ENCODE measurements around the gene METTL2B. TPM values are rescaled to one million over a fixed set of nuclear protein-coding genes. Genes with fewer than 3 reads are reported as not detected.
A peak's percentile ranks its signal among the peaks of the same experiment; 100 is the strongest.
"Not testable (repeated sequence)": the region's sequence is repeated elsewhere in the genome, so short reads cannot be mapped to it uniquely, and the experiment has no call there.

Gene METTL2B, protein sequence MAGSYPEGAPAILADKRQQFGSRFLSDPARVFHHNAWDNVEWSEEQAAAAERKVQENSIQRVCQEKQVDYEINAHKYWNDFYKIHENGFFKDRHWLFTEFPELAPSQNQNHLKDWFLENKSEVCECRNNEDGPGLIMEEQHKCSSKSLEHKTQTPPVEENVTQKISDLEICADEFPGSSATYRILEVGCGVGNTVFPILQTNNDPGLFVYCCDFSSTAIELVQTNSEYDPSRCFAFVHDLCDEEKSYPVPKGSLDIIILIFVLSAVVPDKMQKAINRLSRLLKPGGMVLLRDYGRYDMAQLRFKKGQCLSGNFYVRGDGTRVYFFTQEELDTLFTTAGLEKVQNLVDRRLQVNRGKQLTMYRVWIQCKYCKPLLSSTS
- total RNA-seq (2016; rRNA removed; fragmentation: Illumina TruSeq; extraction: Trizol) (33.1 and 40.1 TPM in 2 replicates), polyA plus RNA-seq (2011; rRNA removed) (15.5 and 17.4 TPM in 2 replicates), polyA minus RNA-seq (2011; rRNA and poly(A)+ RNA removed; ENCODE audit: low replicate concordance) (13.1 and 35.5 TPM in 2 replicates), Bru-seq, nascent RNA (percentile 73 among the genes with signal in this experiment), BruChase-seq, experiment 1, labeled RNA remaining after a 6-hour chase (percentile 77 among the genes with signal in this experiment), BruChase-seq, experiment 2, labeled RNA remaining after a 2-hour chase (percentile 84 among the genes with signal in this experiment)
- 6.7 and 7.5 TPM in 2 replicates for total RNA-seq (2016; cell fraction: cytosol; rRNA removed; fragmentation: Illumina TruSeq; extraction: Trizol; ENCODE audit: low read depth)
- total RNA-seq (2016; cell fraction: insoluble cytoplasmic fraction; rRNA removed; fragmentation: Illumina TruSeq; extraction: Trizol): 38.6 and 39.4 TPM in 2 replicates
- 10.1 and 11.9 TPM in 2 replicates for total RNA-seq (2016; cell fraction: membrane; rRNA removed; fragmentation: Illumina TruSeq; extraction: Trizol)
- total RNA-seq (2016; cell fraction: nucleus; rRNA removed; fragmentation: Illumina TruSeq; extraction: Trizol): 31.5 and 32.5 TPM in 2 replicates
- polyA plus RNA-seq (2011; cell fraction: cytosol; rRNA removed): 8.4 and 12.3 TPM in 2 replicates
- 7.7 and 10.8 TPM in 2 replicates for polyA plus RNA-seq (2011; cell fraction: nucleus; rRNA removed)
- polyA plus RNA-seq (2012): 11.3 TPM in 2 replicates
- 4.4 and 5.8 TPM in 2 replicates for polyA plus RNA-seq (2016; cell fraction: cytosol; fragmentation: Illumina TruSeq; extraction: Trizol; ENCODE audit: low read depth)
- polyA plus RNA-seq (2016; cell fraction: insoluble cytoplasmic fraction; fragmentation: Illumina TruSeq; extraction: Trizol; ENCODE audit: low read depth): 26.3 and 32.1 TPM in 2 replicates
- polyA plus RNA-seq (2016; cell fraction: membrane; fragmentation: Illumina TruSeq; extraction: Trizol; ENCODE audit: low read depth): 5.4 and 10.5 TPM in 2 replicates
- 29.3 and 39.8 TPM in 2 replicates for polyA plus RNA-seq (2016; cell fraction: nucleus; fragmentation: Illumina TruSeq; extraction: Trizol; ENCODE audit: insufficient read depth, low read depth)
- 10.6 and 11.3 TPM in 2 replicates for polyA minus RNA-seq (2011; cell fraction: cytosol; rRNA and poly(A)+ RNA removed)
- polyA minus RNA-seq (2011; cell fraction: nucleus; rRNA and poly(A)+ RNA removed): 36.1 and 39.4 TPM in 2 replicates
- long read RNA-seq, experiment 1, transcript METTL2B-201 (9 exons, 2,182 nt): major isoform, 7 of 13 reads
- long read RNA-seq, experiment 1, partial matches to known transcripts: 0 of 13 reads
- long read RNA-seq, experiment 1, other reads (novel, unspliced or antisense): 5 of 13 reads
- long read RNA-seq, experiment 2, full-length matches to known transcripts: 4 of 21 reads
- long read RNA-seq, experiment 2, partial matches to known transcripts: 3 of 21 reads
- long read RNA-seq, experiment 2, other reads (novel, unspliced or antisense): 14 of 21 reads

DNA sequence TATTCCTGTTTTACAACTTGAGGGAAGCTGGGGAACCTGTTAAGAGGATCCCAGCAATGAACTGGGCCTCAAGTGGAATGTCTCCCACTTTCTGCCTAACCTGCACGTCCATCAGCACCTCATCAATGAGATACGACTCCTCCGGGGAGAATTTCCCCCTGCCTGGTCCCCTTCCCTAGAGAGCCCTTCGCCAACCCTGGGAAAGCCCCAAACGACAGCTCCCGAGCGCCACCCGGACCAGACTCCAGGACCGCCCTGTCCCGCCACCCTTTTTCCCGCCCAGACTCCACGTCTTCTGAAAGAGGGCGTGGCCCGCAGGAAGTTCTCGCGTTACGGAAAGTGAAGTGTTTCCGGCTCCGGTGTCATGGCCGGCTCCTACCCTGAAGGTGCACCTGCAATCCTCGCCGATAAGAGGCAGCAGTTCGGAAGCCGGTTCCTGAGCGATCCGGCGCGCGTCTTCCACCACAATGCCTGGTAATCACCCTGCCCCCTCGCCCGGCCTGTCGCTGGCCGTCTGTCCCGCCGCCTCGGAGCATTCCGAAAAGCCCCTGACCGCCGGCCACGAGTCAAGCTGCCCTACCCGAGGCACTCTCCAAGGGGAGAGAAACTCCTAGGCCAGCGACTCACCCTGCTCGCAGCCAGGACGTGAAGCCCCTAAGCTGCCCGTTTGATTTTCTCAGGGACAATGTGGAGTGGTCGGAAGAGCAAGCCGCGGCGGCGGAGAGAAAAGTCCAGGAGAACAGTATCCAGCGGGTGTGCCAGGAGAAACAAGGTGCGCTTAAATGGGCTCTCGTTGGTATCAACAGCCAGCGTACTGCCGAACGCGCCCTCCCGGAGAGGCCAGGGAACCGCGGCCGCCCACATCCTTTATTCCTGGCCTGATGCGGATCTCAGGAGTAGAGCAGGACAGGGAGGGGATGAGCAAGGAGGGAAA is at the start of gene METTL2B:
TSS of gene METTL2B (plus strand) at position 347 of the 934 bp plus-strand sequence. CDS start at position 365, 18 bp downstream.
- DNase-seq (ENCODE audit: low spot score) (peak; percentile 95), FAIRE-seq (peak; percentile 48), ATAC-seq (peak; percentile 94)
- peak within 1 kb of the TSS; percentile 84 for H3K9ac ChIP-seq (ENCODE audit: insufficient read depth, low read depth, low read length)
- H3K27ac ChIP-seq (ENCODE audit: extremely low read length, insufficient read depth, low read length): peak within 1 kb of the TSS; percentile 79
- BruUV-seq (replicated peaks); CTCF ChIA-PET (ENCODE audit: low intra/inter-chr PET ratio, low total read pairs); H3K27me3 ChIP-seq (ENCODE audit: control insufficient read depth in 1 of 2, insufficient read depth in 2 of 2, low read length in 2 of 2); H3K9me3 ChIP-seq (ENCODE audit: low read length); H4K20me1 ChIP-seq (ENCODE audit: insufficient read depth, low read length); in situ Hi-C loops (cut with HindIII; ENCODE audit: extremely low pct_ligation_motif_present, low pct_unique_long_range_greater_than_20kb): not testable (repeated sequence)
- H2AFZ ChIP-seq (ENCODE audit: low read length): peak within 1 kb of the TSS; percentile 23
- intact Hi-C loops (cut with micrococcal nuclease; ENCODE audit: unreplicated experiment): loop anchor here (5.0 kb wide), 1 partner anchor 56 kb away; no protein-coding TSS in a partner anchor
- POLR2A ChIA-PET: interaction anchor here (1.4 kb wide), 1 partner anchor 21 kb away, joined by 4 read pairs; the partner anchor contains the start of gene HILPDA
- H3K79me2 ChIP-seq (ENCODE audit: insufficient read depth, low read length): peaks cover 13% of the 10 kb centered on the region
- H3K4me1 ChIP-seq (ENCODE audit: insufficient read depth, low read length): peaks cover 16% of the 10 kb centered on the region
- H3K4me2 ChIP-seq (ENCODE audit: low read depth, low read length): peak within 1 kb of the TSS; percentile 80
- peak within 1 kb of the TSS; percentile 68 to 87 (median 82) for H3K4me3 ChIP-seq (replicated peaks in 1 of 3; ENCODE audit: insufficient read depth in 1 of 3, low read depth in 2 of 3, low read length in 3 of 3)
- 3% methylated on average over 34 of the region's 62 CpGs for WGBS (ENCODE audit: low lambda C conversion rate)
- H3K36me3 ChIP-seq (replicated peaks in 1 of 2; ENCODE audit: control insufficient read depth in 1 of 2, insufficient read depth in 2 of 2, low read length in 2 of 2): peaks cover 4 to 15% of the 10 kb centered on the region in 2 experiments; a peak in 3 of 5 replicates
- TF ChIP-seq ZNF878 (CRISPR knock-in tag; IDR thresholded peaks at IDR 0.05) (peak; percentile 44; the same call in 1 of the 2 replicates), ARNTL (CRISPR knock-in tag; IDR thresholded peaks at IDR 0.05) (peak; percentile 36; the same call in 1 of the 2 replicates), ZNF616 (CRISPR knock-in tag; IDR thresholded peaks at IDR 0.05; ENCODE audit: low read depth) (0 out of 2 replicates have a peak, but pooled peaks have one; percentile 30), NCOA2 (CRISPR knock-in tag; IDR thresholded peaks at IDR 0.05) (peak; percentile 39; the same call in 1 of the 2 replicates), MED8 (CRISPR knock-in tag; IDR thresholded peaks at IDR 0.05; ENCODE audit: insufficient replicate concordance) (peak; percentile 70), ZFP36L1 (CRISPR knock-in tag; IDR thresholded peaks at IDR 0.05) (peak; percentile 84)
- TF ChIP-seq, protein P1, sequence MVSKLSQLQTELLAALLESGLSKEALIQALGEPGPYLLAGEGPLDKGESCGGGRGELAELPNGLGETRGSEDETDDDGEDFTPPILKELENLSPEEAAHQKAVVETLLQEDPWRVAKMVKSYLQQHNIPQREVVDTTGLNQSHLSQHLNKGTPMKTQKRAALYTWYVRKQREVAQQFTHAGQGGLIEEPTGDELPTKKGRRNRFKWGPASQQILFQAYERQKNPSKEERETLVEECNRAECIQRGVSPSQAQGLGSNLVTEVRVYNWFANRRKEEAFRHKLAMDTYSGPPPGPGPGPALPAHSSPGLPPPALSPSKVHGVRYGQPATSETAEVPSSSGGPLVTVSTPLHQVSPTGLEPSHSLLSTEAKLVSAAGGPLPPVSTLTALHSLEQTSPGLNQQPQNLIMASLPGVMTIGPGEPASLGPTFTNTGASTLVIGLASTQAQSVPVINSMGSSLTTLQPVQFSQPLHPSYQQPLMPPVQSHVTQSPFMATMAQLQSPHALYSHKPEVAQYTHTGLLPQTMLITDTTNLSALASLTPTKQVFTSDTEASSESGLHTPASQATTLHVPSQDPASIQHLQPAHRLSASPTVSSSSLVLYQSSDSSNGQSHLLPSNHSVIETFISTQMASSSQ (IDR thresholded peaks at IDR 0.05; ENCODE audit: low read depth): not testable (repeated sequence)
- TF ChIP-seq, protein P1 (CRISPR knock-in tag; IDR thresholded peaks at IDR 0.05; ENCODE audit: borderline replicate concordance): peak; percentile 29; the same call in 1 of the 2 replicates
- TF ChIP-seq, protein P2, sequence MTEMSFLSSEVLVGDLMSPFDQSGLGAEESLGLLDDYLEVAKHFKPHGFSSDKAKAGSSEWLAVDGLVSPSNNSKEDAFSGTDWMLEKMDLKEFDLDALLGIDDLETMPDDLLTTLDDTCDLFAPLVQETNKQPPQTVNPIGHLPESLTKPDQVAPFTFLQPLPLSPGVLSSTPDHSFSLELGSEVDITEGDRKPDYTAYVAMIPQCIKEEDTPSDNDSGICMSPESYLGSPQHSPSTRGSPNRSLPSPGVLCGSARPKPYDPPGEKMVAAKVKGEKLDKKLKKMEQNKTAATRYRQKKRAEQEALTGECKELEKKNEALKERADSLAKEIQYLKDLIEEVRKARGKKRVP (CRISPR knock-in tag; IDR thresholded peaks at IDR 0.05): peak in 1 of 2 experiments; percentile 49; a peak in 1 of 4 replicates
